HEK293 (cell line): ENCODE measurements around the gene GDPD5.

Source experiments
- CTCF ChIA-PET: fragments of 350-600 bp; formaldehyde crosslinking; extraction: SDS; loops from one replicate; lab custom pipeline; 2021; ENCODE audit warnings: antibody characterized with exemption; lab: Yijun Ruan, JAX
- POLR2A ChIA-PET: fragments of 300-600 bp; formaldehyde crosslinking; extraction: SDS; loops from one replicate; lab custom pipeline; 2020; ENCODE audit warnings: antibody characterized with exemption, inconsistent platforms; lab: Yijun Ruan, JAX
- H3K27ac ChIP-seq: fragments of 200-500 bp; sonication (Bioruptor generic); 2 replicates; pipeline ENCODE4 v1.5.1; 2014; ENCODE audit warnings: low read depth, low read length, control low read depth, inconsistent platforms; ENCODE audit errors: extremely low read depth
- H3K36me3 ChIP-seq, 2 experiments: fragments of 200-500 bp in 1 of 2; sonication (Bioruptor generic) in 1 of 2; 1 replicate in 1 of 2; 2 replicates in 1 of 2; pipeline ENCODE4 v1.5.1; 2014 to 2017; ENCODE audit warnings: inconsistent platforms in 2 of 2, low read length in 2 of 2; ENCODE audit not compliant: control insufficient read depth in 2 of 2, insufficient read depth in 1 of 2
- H3K4me1 ChIP-seq: fragments of 200-500 bp; sonication (Bioruptor generic); 2 replicates; pipeline ENCODE4 v1.5.1; 2014; ENCODE audit warnings: mild to moderate bottlenecking, low read length, inconsistent platforms; ENCODE audit not compliant: control insufficient read depth, insufficient read depth
- H3K4me3 ChIP-seq: 2 replicates; pipeline ENCODE4 v1.5.1; 2011; ENCODE audit warnings: low read depth, mild to moderate bottlenecking, control low read depth, low read length, moderate library complexity
- H3K9me3 ChIP-seq: fragments of 200-500 bp; sonication (Bioruptor generic); 2 replicates; pipeline ENCODE4 v1.5.1; 2014; ENCODE audit warnings: low read depth, low read length, inconsistent platforms; ENCODE audit not compliant: control insufficient read depth, insufficient read depth
- BCL11A ChIP-seq: fragments of 450-650 bp; formaldehyde crosslinking; IDR thresholded peaks from 2 replicates; pipeline ENCODE4 v1.5.1; 2016; ENCODE audit warnings: low read depth, missing biosample characterization, missing genetic modification characterization
- GLIS1 ChIP-seq: fragments of 450-650 bp; formaldehyde crosslinking; IDR thresholded peaks from 2 replicates; pipeline ENCODE4 v1.5.1; 2016; ENCODE audit warnings: missing biosample characterization, missing genetic modification characterization
- KLF1 ChIP-seq: fragments of 450-650 bp; formaldehyde crosslinking; IDR thresholded peaks from 2 replicates; pipeline ENCODE4 v1.5.1; 2016; ENCODE audit warnings: missing biosample characterization, missing genetic modification characterization
- OVOL3 ChIP-seq: fragments of 450-650 bp; formaldehyde crosslinking; IDR thresholded peaks from 2 replicates; pipeline ENCODE4 v1.5.1; 2016; ENCODE audit warnings: missing biosample characterization, missing genetic modification characterization
- ZBTB17 ChIP-seq: fragments of 450-650 bp; formaldehyde crosslinking; IDR thresholded peaks from 2 replicates; pipeline ENCODE4 v1.5.1; 2016; ENCODE audit warnings: missing biosample characterization, missing genetic modification characterization
- ZIC2 ChIP-seq: fragments of 450-650 bp; formaldehyde crosslinking; IDR thresholded peaks from 2 replicates; pipeline ENCODE4 v1.5.1; 2016; ENCODE audit warnings: missing biosample characterization, missing genetic modification characterization
- ZNF169 ChIP-seq: fragments of 450-650 bp; formaldehyde crosslinking; IDR thresholded peaks from 2 replicates; pipeline ENCODE4 v1.5.1; 2016; ENCODE audit warnings: missing biosample characterization, missing genetic modification characterization
- ZNF530 ChIP-seq: fragments of 450-650 bp; formaldehyde crosslinking; IDR thresholded peaks from 2 replicates; pipeline ENCODE4 v1.5.1; 2016; ENCODE audit warnings: low read depth, missing biosample characterization, missing genetic modification characterization
- ZNF600 ChIP-seq: fragments of 450-650 bp; formaldehyde crosslinking; IDR thresholded peaks from 2 replicates; pipeline ENCODE4 v1.5.1; 2016; ENCODE audit warnings: missing biosample characterization, missing genetic modification characterization
- ZNF677 ChIP-seq: fragments of 450-650 bp; IDR thresholded peaks from 2 replicates; pipeline ENCODE4 v1.5.0; 2018; ENCODE audit warnings: missing biosample characterization, mild to moderate bottlenecking, missing genetic modification characterization, moderate library complexity
- ZSCAN23 ChIP-seq: fragments of 450-650 bp; formaldehyde crosslinking; IDR thresholded peaks from 2 replicates; pipeline ENCODE4 v1.5.1; 2016; ENCODE audit warnings: missing biosample characterization, missing genetic modification characterization
- TF ChIP-seq, protein P1 (sequence below): fragments of 450-650 bp; formaldehyde crosslinking; IDR thresholded peaks from 2 replicates; pipeline ENCODE4 v1.5.1; 2016; ENCODE audit warnings: missing biosample characterization, missing genetic modification characterization, low read depth

GDPD5 gene

DNA sequence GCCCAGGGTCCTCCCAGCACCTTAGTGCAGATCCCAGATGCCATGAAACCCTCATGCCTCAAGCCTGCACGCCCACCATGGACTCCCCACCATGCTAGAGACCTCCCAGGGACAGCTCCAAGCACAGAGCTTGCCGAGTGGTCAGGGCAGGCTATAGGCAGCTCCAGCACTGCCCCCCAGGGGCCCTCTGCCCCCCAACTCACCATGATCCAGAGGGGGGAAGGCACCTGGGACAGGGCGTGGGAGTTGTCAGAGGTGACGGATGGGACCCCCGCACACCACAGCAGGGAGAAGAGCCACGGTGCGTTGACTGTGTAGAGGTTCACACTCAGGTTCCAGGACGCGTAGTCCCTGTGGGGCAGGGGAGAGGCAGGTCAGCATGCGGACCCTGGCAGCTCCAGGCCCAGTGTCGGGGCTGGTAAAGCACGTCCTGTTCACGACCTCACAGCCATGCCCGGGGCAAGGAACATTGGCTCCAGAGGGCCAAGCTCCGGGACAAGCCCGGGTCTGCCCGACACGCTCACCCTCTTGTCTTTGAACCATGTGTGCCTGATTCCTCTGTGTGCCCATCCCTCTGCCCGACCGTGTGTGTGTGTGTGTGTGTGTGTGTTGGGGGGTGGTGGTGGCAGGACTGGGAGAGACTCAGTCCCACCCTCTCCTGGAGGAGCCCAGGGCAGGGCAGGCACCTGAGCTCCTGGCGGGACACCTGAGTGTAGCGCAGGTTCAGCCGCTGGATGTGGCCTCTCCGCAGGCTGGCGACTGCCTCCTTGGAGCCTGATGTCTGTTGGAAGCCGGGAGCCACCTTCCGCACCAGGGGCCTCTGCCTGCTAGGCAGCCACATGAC lies 84.6 kb downstream of the GDPD5 start:
- no peaks in the 10 kb centered on the region for H3K9me3 ChIP-seq
- no peaks in the 10 kb centered on the region for H3K4me1 ChIP-seq
- TF ChIP-seq GLIS1 (peak; percentile 59), ZNF600 (tag by site-specific recombination) (no peak)
- ChIA-PET CTCF (interaction anchor here (0.7 to 7.5 kb wide), 5 partner anchors 52 to 160 kb away, joined by 3 to 264 read pairs (median 4); partner anchors contain the start of gene GDPD5), POLR2A (no interaction called here)
- no peak overlapping the region for H3K4me3 ChIP-seq
- H3K36me3 ChIP-seq, result no peaks in the 10 kb centered on the region
- H3K27ac ChIP-seq, result no peak overlapping the region

DNA sequence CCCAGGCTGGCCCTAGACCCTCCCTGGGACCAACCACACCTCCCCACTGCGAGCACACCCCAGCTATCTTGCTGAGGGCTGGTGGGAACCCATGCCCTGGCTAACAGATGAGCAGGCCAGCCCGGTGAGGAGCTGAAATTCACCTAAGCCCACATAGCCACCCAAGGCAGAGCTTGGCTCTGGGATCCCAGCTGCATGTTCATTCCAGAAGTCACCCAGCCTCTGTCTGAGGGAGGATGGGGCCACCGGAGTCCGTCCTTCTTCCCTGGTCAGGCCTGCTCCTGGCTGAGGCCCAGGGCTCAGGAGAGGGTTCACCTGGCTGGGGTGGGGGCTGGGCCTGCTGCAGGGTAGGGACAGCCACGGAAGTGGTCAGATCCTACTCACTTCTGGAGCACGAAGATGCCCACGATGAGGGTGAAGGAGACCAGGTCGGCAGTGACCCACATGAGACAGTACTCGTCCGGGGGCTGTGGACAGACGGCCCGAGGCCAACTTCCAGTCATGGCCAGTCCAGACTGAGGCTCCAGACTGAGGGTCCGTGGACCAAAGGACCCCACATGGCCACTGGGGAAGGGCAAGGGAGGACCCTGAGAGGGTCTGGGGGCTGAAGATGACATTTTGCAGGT lies 86.1 kb downstream of the GDPD5 start:
- Histone ChIP-seq H3K9me3 (no peaks in the 10 kb centered on the region), H3K4me1 (no peaks in the 10 kb centered on the region), H3K27ac (no peak overlapping the region), H3K4me3 (no peak overlapping the region), H3K36me3 (no peaks in the 10 kb centered on the region)
- ChIA-PET CTCF (interaction anchor here (0.8 to 7.5 kb wide), 4 partner anchors 12 to 92 kb away, joined by 3 to 264 read pairs (median 3); no protein-coding TSS in a partner anchor), POLR2A (no interaction called here)
- no peak for TF ChIP-seq ZNF677 (tag by site-specific recombination)

DNA sequence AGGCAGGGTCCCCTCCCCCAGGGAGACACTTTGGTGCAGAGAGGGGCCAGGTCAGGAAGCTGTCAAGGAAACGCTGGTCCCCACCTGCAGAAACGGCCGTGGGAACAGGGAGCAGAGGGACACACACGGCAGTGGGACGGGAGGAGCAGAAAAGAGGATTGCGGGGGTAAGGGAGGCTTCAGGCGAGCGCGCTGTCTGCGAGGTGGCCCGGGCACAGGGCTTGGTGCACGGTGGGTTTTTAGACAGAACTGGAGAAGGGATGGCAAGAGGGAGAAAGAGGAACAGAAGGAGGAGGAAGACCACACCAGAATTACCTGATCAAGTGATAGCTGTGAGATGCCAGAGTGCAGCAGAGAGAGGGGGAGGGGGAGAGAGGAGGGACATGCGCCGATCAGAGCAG lies 86.7 kb downstream of the GDPD5 start:
- TF ChIP-seq ZBTB17 (0 out of 2 replicates have a peak, but pooled peaks have one; percentile 12), OVOL3 (no peak)

DNA sequence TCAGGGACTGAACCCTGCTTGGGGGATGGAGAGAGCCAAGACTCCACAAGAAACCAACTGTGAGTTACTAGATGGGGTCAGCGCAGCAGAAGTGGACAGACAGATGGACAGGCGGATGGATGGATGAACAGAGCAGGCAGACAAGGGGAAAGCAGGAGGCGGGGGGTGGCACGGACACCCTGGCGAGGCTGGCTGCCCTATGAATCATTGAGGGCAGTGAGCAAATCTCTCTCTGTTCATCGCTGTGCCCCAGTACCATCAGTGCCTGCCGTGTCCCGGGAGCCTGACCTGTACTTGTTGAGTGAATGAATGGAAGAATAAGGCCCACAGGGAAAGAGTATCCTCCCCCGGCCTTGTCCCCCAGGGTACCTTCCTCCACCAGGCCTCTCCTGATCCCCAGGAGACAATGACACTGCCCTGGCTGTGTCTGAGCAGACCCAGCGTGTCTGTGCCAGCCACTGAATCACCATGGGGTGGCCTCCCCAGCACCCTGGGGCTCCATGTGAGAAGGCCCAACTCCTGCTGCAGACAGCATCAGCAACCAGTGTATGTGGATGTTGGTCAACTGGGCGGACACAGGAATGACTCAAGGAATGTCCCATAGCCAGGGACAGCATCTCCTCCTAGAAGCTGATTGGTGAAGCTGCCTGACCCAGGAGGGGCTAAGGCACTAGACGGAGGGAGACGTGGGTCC lies 87.6 kb downstream of the GDPD5 start:
- H3K9me3 ChIP-seq, result no peaks in the 10 kb centered on the region
- no peaks in the 10 kb centered on the region for H3K4me1 ChIP-seq
- no peak overlapping the region for H3K4me3 ChIP-seq
- ChIA-PET CTCF (interaction anchor here (0.7 to 1.4 kb wide), 2 partner anchors 13 to 1358 kb away, joined by 3 to 7 read pairs; no protein-coding TSS in a partner anchor), POLR2A (no interaction called here)
- no peaks in the 10 kb centered on the region for H3K36me3 ChIP-seq
- TF ChIP-seq GLIS1, result peak; percentile 53; the same call in 1 of the 2 replicates
- no peak for TF ChIP-seq BCL11A (tag by site-specific recombination)
- TF ChIP-seq KLF1, result no peak
- TF ChIP-seq, protein P1, sequence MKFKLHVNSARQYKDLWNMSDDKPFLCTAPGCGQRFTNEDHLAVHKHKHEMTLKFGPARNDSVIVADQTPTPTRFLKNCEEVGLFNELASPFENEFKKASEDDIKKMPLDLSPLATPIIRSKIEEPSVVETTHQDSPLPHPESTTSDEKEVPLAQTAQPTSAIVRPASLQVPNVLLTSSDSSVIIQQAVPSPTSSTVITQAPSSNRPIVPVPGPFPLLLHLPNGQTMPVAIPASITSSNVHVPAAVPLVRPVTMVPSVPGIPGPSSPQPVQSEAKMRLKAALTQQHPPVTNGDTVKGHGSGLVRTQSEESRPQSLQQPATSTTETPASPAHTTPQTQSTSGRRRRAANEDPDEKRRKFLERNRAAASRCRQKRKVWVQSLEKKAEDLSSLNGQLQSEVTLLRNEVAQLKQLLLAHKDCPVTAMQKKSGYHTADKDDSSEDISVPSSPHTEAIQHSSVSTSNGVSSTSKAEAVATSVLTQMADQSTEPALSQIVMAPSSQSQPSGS (tag by site-specific recombination), result no peak
- TF ChIP-seq ZSCAN23, result no peak
- TF ChIP-seq ZIC2 (tag by site-specific recombination), result peak; percentile 43
- H3K27ac ChIP-seq, result no peak overlapping the region

More for the DNA sequence above, 86.7 kb downstream of the GDPD5 start:
- no peaks in the 10 kb centered on the region for H3K9me3 ChIP-seq
- no peaks in the 10 kb centered on the region for H3K36me3 ChIP-seq
- no peaks in the 10 kb centered on the region for H3K4me1 ChIP-seq
- ChIA-PET CTCF (interaction anchor here (0.6 to 1.4 kb wide), 4 partner anchors 12 to 160 kb away, joined by 3 read pairs; no protein-coding TSS in a partner anchor), POLR2A (no interaction called here)
- H3K27ac ChIP-seq, result no peak overlapping the region
- H3K4me3 ChIP-seq, result no peak overlapping the region

DNA sequence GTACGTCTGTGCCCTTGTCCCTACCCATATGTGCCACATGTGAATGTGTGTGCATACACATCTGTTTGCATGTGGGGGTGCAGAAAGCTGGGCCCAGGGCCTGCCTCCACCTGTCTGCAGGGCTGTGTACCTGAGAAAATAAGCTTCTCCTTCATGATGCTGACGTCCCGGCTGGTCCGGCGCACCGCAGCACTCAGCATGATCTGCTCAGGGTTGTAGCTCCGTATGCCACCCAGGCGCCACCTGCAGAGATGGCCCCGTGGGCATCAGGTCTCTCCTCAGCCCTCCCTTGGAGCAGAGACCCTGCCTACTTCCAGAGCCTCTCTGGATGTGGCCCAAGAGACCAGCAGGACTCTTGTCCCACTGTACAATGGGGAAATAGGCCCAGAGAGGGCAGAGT lies 88.9 kb downstream of the GDPD5 start:
- Histone ChIP-seq H3K36me3 (no peaks in the 10 kb centered on the region), H3K9me3 (no peaks in the 10 kb centered on the region), H3K4me1 (no peaks in the 10 kb centered on the region), H3K27ac (no peak overlapping the region), H3K4me3 (no peak overlapping the region)
- ChIA-PET POLR2A (no interaction called here), CTCF (interaction anchor here (0.7 kb wide), 1 partner anchor 96 kb away, joined by 5 read pairs; no protein-coding TSS in a partner anchor)
- TF ChIP-seq ZNF530 (no peak), ZNF169 (no peak), GLIS1 (no peak)
